ENCODE data around the gene ROM1. TPM values are rescaled to one million over a fixed set of nuclear protein-coding genes. Genes with fewer than 3 reads are reported as not detected.
"Not testable (repeated sequence)": the region's sequence is repeated elsewhere in the genome, so short reads cannot be mapped to it uniquely, and the experiment has no call there.

Gene ROM1
- total RNA-seq, 1 experiment from 2014 or later, result 0.79 TPM

DNA sequence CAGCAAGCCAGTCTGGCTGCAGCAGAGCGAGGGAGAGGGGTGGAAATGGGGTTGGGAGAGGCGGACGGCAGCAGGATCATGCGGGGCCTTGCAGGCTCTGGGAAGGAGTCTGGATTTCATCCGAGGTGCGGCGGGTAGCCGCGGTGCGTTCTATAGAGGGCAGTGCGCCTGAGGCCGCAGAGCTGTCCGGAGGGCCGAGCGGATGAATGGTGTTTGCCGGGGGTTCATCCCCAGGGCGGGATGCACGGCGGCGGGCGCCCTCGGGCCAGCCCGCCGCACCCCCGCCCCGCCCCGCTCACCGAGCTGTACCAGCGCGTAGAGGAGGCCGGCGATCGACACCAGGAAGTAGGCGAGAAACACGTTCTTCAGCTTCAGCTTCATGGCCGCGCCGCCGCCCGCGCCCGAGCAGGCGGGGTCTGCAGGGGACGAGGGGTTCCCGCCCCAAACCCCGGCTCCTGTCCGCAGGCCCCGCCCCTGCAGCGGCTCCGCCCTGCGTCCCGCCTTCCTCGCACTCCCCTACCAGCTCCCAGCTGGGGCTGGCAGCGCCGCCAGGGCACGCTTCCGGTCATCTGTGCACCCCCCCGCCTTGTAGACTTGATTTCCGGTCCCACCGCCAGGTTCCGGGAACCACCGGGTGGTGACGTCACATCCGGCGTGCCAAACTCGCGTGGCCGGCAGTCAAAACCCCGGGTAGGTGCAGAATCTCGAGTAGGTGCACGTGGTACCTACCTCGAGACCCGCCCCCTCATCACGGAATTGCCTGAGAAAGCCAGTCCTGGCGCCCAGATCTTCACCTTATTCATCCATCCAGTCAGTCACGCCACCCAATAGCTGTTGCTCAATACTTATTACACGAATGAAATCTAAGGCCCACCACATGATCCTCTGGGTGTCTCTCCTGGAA, 8.8 kb downstream of the ROM1 start, which contains the start of gene B3GAT3:
Gene B3GAT3 (minus strand): TSS at position 420 of the 904 bp plus-strand sequence. CDS start 39 bp downstream, at position 381.
- peak; percentile 95 for DNase-seq (ENCODE audit: low read depth, low spot score)
- in situ Hi-C loops (cut with HindIII; ENCODE audit: low pct_unique_long_range_greater_than_20kb, low sequenced_read_pairs), result no loop called here

DNA sequence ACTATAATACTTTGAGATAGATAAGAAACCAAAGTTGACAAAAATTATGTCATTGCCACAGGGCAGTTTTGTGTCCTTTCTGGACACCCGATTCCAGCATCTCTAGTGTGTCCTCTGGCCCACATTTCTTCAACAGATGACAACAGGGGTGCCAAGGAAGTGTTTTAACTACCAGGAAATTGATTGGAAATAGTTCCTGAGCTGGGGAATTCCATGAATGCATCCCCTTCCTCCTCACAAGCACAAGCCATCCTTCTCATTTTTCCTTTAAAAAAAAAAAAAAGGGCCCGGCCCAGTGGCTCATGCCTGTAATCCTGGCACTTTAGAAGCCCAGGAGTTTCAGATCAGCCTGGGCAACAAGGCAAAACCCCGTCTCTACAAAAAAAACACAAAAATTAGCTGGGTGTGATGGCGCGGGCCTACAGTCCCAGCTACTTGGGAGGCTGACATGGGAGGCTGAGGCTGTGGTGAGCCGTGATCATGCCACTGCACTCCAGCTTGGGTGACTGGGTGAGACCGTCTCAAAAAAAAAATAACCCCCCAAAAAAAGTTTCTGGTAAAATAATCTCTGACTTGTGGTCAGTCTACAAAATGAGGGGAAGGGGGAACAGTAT, 9.5 kb downstream of the ROM1 start:
- in situ Hi-C loops (cut with HindIII; ENCODE audit: low pct_unique_long_range_greater_than_20kb, low sequenced_read_pairs), result no loop called here
- no peak for DNase-seq (ENCODE audit: low read depth, low spot score)

DNA sequence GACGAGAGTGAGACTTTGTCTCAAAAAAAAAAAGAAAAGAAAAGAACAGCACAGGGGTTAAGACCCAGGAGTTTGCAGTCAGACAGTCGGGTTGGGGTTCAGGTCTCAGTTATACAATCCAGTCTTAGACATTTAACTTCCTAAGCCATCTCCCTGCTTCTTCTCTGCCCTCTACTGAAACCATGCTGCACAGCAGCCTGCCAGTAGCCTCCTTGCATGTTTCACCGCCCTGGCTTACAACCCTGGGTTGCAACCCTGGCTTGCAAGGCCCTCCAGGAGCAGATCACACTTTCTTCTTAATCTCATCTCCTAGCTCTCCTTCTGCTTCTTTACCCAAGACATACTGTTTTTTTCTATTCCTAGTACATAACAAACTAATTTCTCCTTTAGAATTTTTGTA, 14.7 kb downstream of the ROM1 start:
- peak; percentile 18 for DNase-seq (ENCODE audit: low read depth, low spot score)
- in situ Hi-C loops (cut with HindIII; ENCODE audit: low pct_unique_long_range_greater_than_20kb, low sequenced_read_pairs), result no loop called here

DNA sequence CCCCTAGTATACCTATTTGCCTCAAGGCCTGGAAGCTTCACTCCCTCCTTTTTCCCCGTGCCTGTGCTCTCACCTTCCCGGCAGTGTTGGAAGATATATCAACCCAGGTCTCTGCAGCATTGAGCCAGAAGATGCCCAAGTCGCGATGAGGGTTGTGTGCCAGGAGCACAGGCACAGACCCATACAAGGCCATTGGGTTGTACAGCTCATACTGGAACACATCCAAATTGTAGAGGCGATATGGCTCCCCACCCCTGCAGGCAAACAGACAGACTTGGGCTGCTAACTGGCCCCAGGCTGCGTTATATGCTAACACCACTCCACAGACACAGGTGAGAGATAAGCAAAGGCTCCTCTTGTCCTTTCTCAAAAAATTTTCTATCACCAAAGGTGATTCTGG, 19.4 kb downstream of the ROM1 start:
- DNase-seq (ENCODE audit: low read depth, low spot score), result no peak
- in situ Hi-C loops (cut with HindIII; ENCODE audit: low pct_unique_long_range_greater_than_20kb, low sequenced_read_pairs), result no loop called here

DNA sequence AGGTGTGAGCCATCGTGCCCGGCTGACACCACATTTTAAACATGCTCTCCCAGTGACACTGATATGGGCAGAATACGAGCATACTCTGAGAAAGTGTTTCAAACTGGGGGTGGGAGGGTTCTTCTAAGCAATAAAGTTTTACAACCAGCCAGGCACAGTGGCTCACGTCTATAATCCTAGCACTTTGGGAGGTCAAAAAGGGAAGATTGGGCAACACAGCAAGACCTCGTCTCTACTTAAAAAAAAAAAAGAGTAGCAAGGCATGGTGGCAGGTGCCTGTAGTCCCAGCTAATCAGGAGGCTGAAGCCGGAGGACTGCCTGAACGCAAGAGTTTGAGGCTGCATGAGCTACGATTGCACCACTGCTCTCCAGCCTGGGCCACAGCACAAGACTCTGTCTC, 31.2 kb downstream of the ROM1 start:
- in situ Hi-C loops (cut with HindIII; ENCODE audit: low pct_unique_long_range_greater_than_20kb, low sequenced_read_pairs), result no loop called here
- DNase-seq (ENCODE audit: low read depth, low spot score), result no peak

DNA sequence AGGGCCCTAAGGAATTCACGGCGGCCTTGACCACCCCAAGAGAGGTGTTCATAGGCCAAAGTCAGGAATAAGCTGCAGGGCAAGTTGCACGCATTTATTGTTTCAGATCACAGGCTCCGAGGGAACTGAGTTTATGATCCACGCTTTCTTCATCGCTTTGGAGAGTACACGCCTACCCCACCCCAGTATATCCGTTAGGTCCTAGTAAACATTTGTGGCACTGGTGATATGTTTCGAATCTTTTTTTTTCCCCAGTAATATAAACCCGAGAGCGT, 32.6 kb downstream of the ROM1 start:
- no peak for DNase-seq (ENCODE audit: low read depth, low spot score)
- in situ Hi-C loops (cut with HindIII; ENCODE audit: low pct_unique_long_range_greater_than_20kb, low sequenced_read_pairs), result no loop called here

DNA sequence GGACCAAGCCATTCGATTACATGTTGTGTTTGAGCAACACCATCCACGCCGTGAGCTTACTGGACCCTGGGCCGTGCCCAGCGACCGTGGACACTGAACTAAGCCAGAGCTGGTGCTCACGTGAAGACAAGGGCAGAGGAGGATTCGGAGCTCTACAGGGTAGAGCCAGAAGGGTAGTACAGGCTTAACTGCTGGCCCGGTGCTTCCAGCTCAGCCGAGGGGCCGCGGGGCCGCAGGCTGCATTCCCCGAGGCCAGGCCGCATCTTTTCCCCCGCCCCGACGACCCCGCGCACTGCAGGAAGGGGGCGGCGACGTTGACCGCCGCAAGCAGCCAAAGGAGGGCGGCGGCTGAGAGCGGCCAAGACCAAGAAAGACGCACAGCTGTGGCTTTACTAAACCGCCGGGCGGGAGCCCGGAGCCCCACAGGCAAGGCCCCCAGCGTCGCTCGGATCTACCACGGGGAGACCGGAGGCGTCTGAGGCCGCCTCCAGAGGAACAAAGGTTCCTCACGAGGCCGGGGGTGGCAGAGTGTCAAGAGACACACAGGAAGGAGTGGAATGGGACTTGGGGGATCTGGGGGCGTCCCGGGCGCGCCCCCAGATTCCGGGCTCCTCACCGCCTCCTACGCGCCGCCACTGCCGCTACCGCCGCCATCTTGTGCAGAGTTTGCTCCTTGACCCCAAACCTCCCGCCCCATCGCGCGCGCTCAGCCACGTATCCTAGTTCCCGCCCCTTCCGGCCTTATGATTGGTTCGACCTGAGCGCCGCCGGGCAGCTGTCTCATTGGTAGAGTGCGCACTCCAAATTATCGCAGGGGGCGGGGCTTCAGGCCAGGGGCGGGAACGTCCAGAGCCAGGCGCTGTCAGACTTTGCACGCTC, 33.1 kb downstream of the ROM1 start, which contains the start of gene GANAB:
Gene GANAB (minus strand): TSS at position 668 of the 879 bp plus-strand sequence. CDS start 14 bp downstream, at position 654.
- peak; percentile 96 for DNase-seq (ENCODE audit: low read depth, low spot score)
- in situ Hi-C loops (cut with HindIII; ENCODE audit: low pct_unique_long_range_greater_than_20kb, low sequenced_read_pairs), result no loop called here

DNA sequence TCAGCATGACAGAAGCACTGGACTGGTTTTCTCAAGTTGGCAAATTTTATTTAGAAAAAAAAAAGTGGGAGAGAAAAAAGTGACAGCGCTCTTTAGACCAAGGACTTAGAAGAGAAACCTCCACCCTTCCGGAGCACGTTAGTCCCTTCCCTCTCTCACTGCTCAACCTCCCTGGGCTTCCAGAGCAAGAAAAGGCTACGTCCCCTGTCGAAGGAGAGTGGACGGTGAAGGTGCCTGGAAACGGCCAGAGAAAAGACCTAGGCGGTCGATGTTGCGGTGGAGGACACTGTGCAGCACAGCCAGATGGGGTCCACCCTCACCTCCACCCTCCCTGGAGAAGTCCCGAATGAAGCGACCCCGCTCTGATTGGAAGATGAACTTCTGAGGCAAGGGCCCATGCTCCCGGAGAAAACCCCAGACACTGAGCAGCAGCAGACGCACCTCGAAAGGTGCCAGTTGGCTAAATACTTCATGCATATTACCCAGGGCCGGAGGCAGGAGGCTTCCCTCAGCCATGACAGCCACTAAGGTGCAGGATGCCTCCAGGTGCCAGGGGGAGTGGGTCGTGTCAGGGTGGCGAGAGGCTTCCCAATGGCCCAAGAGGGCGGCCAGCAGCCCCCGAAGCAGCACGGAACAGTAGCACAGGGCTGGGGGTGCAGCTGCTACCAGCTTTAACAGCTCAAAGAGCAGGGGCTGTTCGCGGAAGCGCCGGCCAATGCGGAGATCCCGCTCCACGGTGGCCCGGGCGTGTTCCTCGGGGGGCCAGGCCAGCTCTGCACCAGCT, 34.0 kb downstream of the ROM1 start:
- in situ Hi-C loops (cut with HindIII; ENCODE audit: low pct_unique_long_range_greater_than_20kb, low sequenced_read_pairs), result no loop called here
- DNase-seq (ENCODE audit: low read depth, low spot score), result no peak

DNA sequence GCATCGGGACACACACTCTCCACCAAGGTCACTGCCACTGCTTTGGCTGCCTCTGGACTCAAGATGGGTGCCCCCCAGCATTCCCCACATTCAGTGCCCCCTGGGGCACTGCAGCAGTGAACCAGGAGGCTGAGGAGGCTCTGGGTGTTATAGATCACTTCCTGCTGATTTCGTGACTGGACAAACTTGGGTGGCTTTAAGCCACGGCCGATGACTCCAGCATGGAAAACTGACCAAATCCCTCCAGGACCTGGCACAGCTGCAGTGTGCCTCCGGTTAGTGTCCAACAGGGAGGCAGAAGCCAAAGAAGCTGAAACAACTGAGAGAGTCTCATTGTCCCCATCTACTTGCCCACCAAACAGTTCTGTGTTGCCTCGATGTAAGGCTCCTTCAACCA, 34.5 kb downstream of the ROM1 start:
- no peak for DNase-seq (ENCODE audit: low read depth, low spot score)
- in situ Hi-C loops (cut with HindIII; ENCODE audit: low pct_unique_long_range_greater_than_20kb, low sequenced_read_pairs), result no loop called here

DNA sequence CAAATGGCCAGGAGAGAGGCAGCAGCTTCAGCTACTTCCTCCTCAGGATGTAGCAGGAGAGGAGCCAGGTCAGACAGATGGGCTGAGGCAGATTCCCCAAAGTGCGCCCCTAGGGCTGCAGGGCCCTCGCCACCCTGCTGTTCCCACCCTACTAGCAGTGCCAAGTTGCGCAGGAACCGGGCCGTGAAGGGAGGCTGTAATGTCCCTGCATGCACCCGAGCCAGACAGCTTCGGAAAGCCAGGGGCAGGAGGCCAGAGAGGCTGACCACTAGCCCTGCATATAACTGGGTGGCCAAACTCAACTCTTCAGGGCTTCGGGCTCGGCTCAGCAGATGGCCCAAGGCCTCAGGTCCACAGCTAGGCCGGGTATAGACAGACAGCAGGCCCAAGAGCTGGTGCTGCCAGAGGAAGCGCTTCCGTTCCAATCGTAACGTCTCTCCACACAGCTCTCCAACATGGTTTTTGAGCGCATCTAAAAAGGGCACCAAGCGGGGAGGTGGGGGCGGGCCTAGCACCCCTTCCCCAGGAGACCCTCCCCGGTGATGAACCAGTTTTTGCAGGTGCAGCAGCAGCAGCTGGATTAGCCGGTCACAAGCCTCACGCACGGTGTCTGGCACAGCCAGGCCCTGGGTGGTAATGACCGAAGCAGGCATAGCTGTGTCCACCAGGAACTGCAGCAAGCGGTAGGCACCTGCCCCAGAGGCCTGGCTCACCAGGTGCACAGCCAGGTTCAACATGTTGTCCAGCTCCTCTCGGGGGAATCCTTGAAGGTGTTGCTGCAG, 35.3 kb downstream of the ROM1 start:
- no peak for DNase-seq (ENCODE audit: low read depth, low spot score)
- in situ Hi-C loops (cut with HindIII; ENCODE audit: low pct_unique_long_range_greater_than_20kb, low sequenced_read_pairs), result no loop called here

DNA sequence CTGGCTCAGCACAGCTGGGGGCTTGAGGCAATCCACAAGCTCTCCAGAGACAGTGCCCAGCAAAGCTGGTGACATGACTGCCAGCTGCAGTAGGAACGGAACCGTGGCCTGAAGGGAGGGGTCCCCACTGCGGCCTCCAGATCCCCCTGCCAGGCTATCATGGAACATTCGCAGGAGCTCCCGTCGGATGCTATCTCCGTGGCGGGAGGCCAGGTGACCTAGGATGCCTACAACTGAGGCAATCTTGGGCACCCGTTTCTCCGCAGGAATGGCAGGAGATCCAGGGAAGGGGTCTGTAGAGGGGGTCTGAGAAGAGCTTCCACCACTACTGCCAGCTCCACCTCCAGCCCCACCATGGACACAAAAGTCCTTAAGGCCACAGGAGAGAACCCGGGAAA, 35.9 kb downstream of the ROM1 start:
- no peak for DNase-seq (ENCODE audit: low read depth, low spot score)
- in situ Hi-C loops (cut with HindIII; ENCODE audit: low pct_unique_long_range_greater_than_20kb, low sequenced_read_pairs), result no loop called here

DNA sequence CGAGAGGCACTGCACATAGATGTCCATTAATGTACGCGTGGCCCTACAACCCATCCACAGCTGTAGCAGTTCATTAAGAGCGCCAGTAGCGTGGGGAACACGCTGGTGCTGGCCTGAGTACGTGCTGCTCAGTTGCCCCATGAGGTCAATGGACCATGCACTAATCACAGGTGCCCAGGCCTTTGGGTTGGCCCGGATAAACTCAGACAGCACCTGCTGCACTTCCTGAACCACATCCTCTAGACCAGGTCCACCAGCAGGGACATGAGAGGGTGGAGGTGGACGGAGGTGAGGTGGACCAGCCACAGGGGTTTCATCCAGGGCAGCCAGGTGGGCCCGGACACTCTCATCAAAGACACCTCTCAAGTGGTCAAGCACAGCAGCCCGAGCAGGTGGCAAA, 36.4 kb downstream of the ROM1 start:
- DNase-seq (ENCODE audit: low read depth, low spot score), result no peak
- in situ Hi-C loops (cut with HindIII; ENCODE audit: low pct_unique_long_range_greater_than_20kb, low sequenced_read_pairs), result no loop called here

DNA sequence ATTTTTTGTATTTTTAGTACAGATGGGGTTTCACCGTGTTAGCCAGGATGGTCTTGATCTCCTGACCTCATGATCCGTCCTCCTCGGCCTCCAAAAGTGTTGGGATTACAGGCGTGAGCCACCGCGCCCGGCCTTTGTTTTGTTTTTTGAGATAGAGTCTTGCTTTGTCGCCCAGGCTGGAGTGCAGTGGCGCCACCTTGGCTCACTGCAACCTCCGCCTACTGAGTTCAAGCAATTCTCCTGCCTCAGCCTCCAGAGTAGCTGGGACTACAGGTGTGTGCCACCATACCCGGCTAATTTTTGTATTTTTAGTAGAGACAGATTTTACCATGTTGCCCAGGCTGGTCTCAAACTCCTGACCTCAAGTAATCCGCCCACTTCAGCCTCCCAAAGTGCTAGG, 37.2 kb downstream of the ROM1 start:
- in situ Hi-C loops (cut with HindIII; ENCODE audit: low pct_unique_long_range_greater_than_20kb, low sequenced_read_pairs), result not testable (repeated sequence)

DNA sequence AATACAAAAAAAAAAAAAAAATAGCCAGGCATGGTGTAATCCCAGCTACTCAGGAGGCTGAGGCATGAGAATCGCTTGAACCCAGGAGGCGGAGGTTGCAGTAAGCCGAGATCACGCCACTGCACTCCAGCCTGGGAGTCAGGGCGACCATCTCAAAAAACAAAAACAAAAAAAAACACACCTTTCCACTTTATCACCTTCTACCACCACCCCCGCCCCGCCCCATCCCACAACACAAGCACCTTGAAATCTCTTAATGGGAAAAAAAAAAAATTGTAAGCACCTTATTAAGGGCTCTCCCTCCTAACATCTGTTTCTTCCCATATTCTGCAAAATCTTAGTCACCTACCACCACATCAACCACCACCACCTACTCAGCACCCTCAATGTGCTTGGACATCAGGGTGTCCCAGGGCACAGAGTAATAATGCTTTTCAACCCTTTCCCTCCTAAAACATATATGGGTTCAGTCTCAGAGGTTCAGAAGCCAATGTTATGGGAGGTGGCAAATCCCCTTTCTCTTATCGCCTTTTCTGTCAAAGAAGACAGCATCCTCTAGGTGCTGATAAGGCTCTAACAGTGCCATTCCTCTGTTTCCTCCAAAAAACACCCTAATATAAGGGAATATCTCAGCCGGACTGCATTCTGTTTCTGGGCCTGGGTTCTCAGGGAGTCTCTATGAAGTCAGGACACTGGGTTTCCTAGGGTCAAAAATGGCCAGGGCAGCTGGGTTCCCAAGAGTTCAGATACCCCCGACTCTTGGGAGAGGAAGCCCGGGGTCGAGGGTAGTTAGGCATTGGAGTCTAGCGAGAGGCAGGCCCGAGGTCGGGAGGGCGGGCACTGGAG, 39.3 kb downstream of the ROM1 start:
- in situ Hi-C loops (cut with HindIII; ENCODE audit: low pct_unique_long_range_greater_than_20kb, low sequenced_read_pairs), result no loop called here
- DNase-seq (ENCODE audit: low read depth, low spot score), result no peak

More for the DNA sequence above, 37.2 kb downstream of the ROM1 start:
- not testable (repeated sequence) for DNase-seq (ENCODE audit: low read depth, low spot score)

DNA sequence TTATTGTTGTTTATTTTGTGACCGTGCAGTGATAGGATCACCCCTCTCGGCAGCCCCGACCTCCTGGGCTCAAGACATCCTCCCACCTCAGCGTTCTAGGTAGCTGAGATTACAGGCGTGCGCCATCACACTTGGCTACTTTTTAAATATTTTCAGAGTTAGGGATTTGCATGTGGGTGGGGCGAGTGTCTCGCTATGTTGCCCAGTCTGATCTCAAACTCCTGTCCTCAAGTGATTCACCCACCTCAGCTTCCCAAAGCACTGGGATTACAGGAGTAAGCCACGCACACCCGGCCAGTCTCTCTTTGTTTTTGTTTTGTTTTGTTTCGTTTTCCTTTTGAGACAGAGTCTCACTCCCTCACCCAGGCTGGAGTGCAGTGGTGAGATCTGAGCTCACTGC, 41.2 kb downstream of the ROM1 start:
- in situ Hi-C loops (cut with HindIII; ENCODE audit: low pct_unique_long_range_greater_than_20kb, low sequenced_read_pairs), result no loop called here
- no peak for DNase-seq (ENCODE audit: low read depth, low spot score)

DNA sequence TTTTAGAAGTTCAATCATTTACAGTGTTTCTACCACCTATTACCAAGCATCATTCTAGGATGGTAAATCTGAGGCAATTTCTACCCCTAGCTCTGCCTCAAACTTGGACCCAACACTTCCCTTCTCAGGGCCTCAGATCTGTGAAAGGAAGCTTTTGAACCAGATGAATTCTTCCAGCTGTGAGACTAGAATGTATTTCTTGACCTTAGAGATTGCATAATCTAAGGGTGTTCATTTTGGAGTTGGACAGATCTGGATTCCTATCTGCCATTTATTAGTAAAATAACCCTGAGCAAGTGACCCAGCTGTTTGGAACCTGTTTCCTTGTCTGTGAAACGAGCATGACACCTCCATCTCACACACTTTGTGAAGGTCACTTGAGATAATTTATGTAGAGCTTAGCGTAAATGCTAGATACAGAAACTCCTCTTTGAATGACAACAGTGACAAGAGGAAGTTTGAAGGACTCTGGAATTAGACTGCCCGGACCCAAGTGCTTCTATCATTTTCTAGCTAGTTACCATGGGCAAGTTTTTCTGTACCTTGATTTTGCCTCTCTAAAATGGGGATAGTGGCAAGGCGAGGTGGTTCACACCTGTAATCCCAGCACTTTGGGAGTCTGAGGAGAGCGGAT, 43.9 kb downstream of the ROM1 start:
- no peak for DNase-seq (ENCODE audit: low read depth, low spot score)
- in situ Hi-C loops (cut with HindIII; ENCODE audit: low pct_unique_long_range_greater_than_20kb, low sequenced_read_pairs), result no loop called here
